Mesothelial cell of epicardium (in vitro differentiated cells): ENCODE data around the gene LIPF. TPM values are rescaled to one million over a fixed set of nuclear protein-coding genes. Genes with fewer than 3 reads are reported as not detected.

Experiments
- DNase-seq, 2 experiments: peaks; one replicate each; pipeline ENCODE4 v3.0.0; 2021; ENCODE audit warnings: low spot score in 2 of 2; ENCODE audit not compliant: unreplicated experiment in 2 of 2
- H3K27ac Mint-ChIP-seq: 2 replicates; pipeline ENCODE4 v1.8.0; 2021; ENCODE audit warnings: mixed read lengths
- H3K27me3 Mint-ChIP-seq: 2 replicates; pipeline ENCODE4 v1.8.0; 2021; ENCODE audit warnings: low read depth, mixed read lengths
- H3K36me3 Mint-ChIP-seq: 2 replicates; pipeline ENCODE4 v1.8.0; 2021; ENCODE audit warnings: mixed read lengths
- H3K4me1 Mint-ChIP-seq: 2 replicates; pipeline ENCODE4 v1.8.0; 2021; ENCODE audit warnings: mixed read lengths
- H3K4me3 Mint-ChIP-seq: 2 replicates; pipeline ENCODE4 v1.8.0; 2021; ENCODE audit warnings: mild to moderate bottlenecking, moderate library complexity, mixed read lengths
- H3K9me3 Mint-ChIP-seq: 2 replicates; pipeline ENCODE4 v1.8.0; 2021; ENCODE audit warnings: mixed read lengths
- total RNA-seq: library from RNA; stranded (reverse); gene quantifications from 3 replicates; pipeline ENCODE4 v1.2.1, GENCODE V29; 2021
- TF ChIP-seq, protein P1 (sequence below): fragments of 200-600 bp; sonication (generic); IDR thresholded peaks from one replicate; pipeline ENCODE4 v1.5.0; 2021; ENCODE audit warnings: antibody characterized with exemption; ENCODE audit not compliant: unreplicated experiment

Gene LIPF
- total RNA-seq, 1 donor from 2014 or later = not detected

- Mint-ChIP-seq H3K27ac (no peak overlapping the region), H3K36me3 (no peaks in the 10 kb centered on the region), H3K9me3 (no peaks in the 10 kb centered on the region), H3K27me3 (peaks cover 28% of the 10 kb centered on the region), H3K4me1 (peaks cover 3% of the 10 kb centered on the region), H3K4me3 (no peak overlapping the region)
- TF ChIP-seq, protein P1, sequence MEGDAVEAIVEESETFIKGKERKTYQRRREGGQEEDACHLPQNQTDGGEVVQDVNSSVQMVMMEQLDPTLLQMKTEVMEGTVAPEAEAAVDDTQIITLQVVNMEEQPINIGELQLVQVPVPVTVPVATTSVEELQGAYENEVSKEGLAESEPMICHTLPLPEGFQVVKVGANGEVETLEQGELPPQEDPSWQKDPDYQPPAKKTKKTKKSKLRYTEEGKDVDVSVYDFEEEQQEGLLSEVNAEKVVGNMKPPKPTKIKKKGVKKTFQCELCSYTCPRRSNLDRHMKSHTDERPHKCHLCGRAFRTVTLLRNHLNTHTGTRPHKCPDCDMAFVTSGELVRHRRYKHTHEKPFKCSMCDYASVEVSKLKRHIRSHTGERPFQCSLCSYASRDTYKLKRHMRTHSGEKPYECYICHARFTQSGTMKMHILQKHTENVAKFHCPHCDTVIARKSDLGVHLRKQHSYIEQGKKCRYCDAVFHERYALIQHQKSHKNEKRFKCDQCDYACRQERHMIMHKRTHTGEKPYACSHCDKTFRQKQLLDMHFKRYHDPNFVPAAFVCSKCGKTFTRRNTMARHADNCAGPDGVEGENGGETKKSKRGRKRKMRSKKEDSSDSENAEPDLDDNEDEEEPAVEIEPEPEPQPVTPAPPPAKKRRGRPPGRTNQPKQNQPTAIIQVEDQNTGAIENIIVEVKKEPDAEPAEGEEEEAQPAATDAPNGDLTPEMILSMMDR = no peak
- DNase-seq = no peak
Measured at GRCh38 chr10:88676283-88677060, 12.2 kb downstream of the LIPF start.

GRCh38 chr10:88680958-88681357, 16.7 kb downstream of the LIPF start:
- H3K4me3 Mint-ChIP-seq = no peak overlapping the region
- no peak overlapping the region for H3K27ac Mint-ChIP-seq
- peaks cover 3% of the 10 kb centered on the region for H3K4me1 Mint-ChIP-seq
- TF ChIP-seq, protein P1 = no peak
- H3K27me3 Mint-ChIP-seq = peaks cover 16% of the 10 kb centered on the region
- no peak for DNase-seq
- no peaks in the 10 kb centered on the region for H3K9me3 Mint-ChIP-seq
- H3K36me3 Mint-ChIP-seq = no peaks in the 10 kb centered on the region

- TF ChIP-seq, protein P1 = no peak
- H3K27ac Mint-ChIP-seq = no peak overlapping the region
- DNase-seq = no peak
- peaks cover 16% of the 10 kb centered on the region for H3K27me3 Mint-ChIP-seq
- H3K4me3 Mint-ChIP-seq = no peak overlapping the region
- H3K36me3 Mint-ChIP-seq = no peaks in the 10 kb centered on the region
- H3K9me3 Mint-ChIP-seq = no peaks in the 10 kb centered on the region
- H3K4me1 Mint-ChIP-seq = no peaks in the 10 kb centered on the region
Measured at GRCh38 chr10:88682491-88682890, 18.2 kb downstream of the LIPF start.

- TF ChIP-seq, protein P1 = peak; percentile 84
- Mint-ChIP-seq H3K9me3 (peaks cover 9% of the 10 kb centered on the region), H3K36me3 (no peaks in the 10 kb centered on the region), H3K4me1 (no peaks in the 10 kb centered on the region), H3K27ac (no peak overlapping the region), H3K27me3 (peaks cover 7% of the 10 kb centered on the region), H3K4me3 (no peak overlapping the region)
- no peak for DNase-seq
Measured at GRCh38 chr10:88687853-88688467, 23.7 kb downstream of the LIPF start.

DNA sequence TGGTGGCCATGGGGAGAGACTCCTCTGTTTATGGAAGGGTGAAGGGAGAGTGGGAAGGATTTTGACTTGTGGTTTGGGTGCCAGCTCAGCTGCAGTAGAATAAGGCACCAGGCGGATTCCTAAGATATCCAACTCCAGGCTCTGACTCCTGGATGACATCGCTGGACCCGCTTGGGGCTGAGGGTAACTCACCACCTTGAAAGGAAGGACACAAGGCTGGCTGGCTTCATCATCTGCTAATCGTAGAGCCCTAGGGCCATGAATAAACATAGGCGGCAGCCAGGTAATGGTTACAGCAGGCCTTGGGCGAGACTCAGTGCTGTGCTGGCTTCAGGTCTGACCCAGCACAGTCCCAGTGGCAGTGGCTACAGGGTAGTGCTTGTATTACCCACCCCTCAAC, 25.1 kb downstream of the LIPF start:
- DNase-seq = no peak
- TF ChIP-seq, protein P1 = no peak
- H3K4me1 Mint-ChIP-seq = peaks cover 9% of the 10 kb centered on the region
- no peak overlapping the region for H3K4me3 Mint-ChIP-seq
- no peaks in the 10 kb centered on the region for H3K36me3 Mint-ChIP-seq
- peaks cover 9% of the 10 kb centered on the region for H3K9me3 Mint-ChIP-seq
- H3K27me3 Mint-ChIP-seq = peaks cover 5% of the 10 kb centered on the region
- no peak overlapping the region for H3K27ac Mint-ChIP-seq
